HTERT RPE-1 (cell line): ENCODE results near the gene LENG1.

Experiments used
- in situ Hi-C: fragments of 300-500 bp; cut with MboI; formaldehyde crosslinking; loops from 4 replicates; pipeline ENCODE4 v1.14.3; 2020; ENCODE audit warnings: low sequenced_read_pairs

LENG1 gene

GRCh38 chr19:54114340-54115108, 45.0 kb downstream of the LENG1 start:
- in situ Hi-C loops: no loop called here

DNA sequence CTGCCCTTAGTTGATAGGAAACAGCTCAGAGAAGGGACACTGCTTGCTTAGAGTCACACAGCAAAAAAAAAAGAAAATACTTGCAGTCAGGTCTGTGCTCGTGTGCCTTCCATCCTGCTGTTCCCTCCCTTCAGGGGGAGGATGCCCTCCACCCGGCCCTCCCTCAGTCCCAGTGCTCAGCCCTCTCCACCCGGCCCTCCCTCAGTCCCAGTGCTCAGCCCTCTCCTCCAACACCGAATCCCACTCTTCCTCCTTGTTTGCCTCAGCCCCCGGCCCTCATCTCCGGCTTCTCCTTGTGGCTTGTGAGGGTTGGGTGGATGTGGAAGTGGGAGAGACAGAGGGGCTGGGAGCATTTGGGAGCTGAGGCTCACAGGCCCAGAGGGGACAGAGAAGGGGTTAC, 49.9 kb downstream of the LENG1 start:
- in situ Hi-C loops: no loop called here

- in situ Hi-C loops: no loop called here
Observed at GRCh38 chr19:54108496-54108895, 51.0 kb downstream of the LENG1 start.

DNA sequence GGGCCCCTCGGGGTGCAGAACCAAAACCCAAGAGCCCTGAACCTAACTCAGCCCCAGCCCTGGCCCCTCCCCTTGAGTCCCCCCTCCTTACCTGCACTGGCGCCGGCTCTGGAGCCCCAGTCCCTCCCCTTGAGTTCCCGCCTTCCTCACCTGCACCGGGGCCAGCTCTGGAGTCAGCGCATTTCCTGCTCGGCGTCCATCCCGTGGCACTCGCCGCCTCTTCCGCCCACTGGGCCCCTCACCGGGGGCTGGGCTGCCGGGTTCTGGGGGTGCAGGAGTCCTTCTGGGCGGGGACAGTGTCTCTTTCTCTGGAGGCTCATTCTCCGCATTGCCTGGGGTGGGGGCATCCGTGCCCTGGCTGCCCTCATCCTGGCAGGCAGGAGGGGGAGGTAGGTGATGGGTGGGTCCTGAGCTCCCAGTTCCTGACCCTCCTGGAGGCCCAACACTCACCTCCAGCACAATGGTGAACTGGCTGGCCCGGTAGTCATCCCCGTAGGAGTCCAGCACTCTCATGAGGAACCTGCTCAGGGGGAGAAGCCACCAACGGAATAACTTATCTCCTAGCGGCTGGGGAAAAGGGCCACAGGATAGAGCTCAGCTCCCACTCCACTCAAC, 51.5 kb downstream of the LENG1 start:
- in situ Hi-C loops: no loop called here

- in situ Hi-C loops: no loop called here
Observed at GRCh38 chr19:54106716-54107115, 52.8 kb downstream of the LENG1 start.

DNA sequence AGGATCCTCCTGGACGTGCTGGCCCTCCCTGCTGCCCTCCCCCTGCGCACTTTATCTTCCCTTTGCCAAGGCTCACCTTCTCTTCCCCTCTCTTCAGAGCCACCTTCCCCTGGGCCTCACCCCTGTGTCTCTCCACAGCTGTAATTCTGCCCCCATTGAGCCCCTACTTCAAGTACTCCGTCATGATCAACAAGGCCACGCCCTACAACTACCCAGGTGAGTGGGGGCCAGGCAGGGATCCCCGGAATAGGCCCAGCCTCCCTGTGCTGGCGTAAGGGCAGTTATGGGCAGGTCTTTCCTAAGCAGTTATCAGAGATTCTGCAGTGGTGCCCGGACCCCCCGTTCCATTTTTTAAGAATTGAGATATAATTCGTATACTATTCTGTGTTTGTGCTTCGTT, 53.7 kb downstream of the LENG1 start:
- in situ Hi-C loops: no loop called here
